ENCODE measurements around the gene HP.

- TF ChIP-seq CTCF (IDR thresholded peaks at IDR 0.05), result no peak
- no peak for TF ChIP-seq POLR2A (IDR thresholded peaks at IDR 0.05)
- no peak for TF ChIP-seq POLR2AphosphoS5 (IDR thresholded peaks at IDR 0.05)
- TF ChIP-seq EP300 (IDR thresholded peaks at IDR 0.05), result no peak
Observed at GRCh38 chr16:72012607-72013006, 41.7 kb upstream of the HP start.
